Hepatic stellate cell (primary cell): ENCODE data around the gene ZNF92.
"Not testable (repeated sequence)": the region's sequence is repeated elsewhere in the genome, so short reads cannot be mapped to it uniquely, and the experiment has no call there.

Experiments used
- DNase-seq: peaks from one replicate; pipeline ENCODE4 v3.0.0; 2011; ENCODE audit warnings: low spot score

ZNF92 gene

DNA sequence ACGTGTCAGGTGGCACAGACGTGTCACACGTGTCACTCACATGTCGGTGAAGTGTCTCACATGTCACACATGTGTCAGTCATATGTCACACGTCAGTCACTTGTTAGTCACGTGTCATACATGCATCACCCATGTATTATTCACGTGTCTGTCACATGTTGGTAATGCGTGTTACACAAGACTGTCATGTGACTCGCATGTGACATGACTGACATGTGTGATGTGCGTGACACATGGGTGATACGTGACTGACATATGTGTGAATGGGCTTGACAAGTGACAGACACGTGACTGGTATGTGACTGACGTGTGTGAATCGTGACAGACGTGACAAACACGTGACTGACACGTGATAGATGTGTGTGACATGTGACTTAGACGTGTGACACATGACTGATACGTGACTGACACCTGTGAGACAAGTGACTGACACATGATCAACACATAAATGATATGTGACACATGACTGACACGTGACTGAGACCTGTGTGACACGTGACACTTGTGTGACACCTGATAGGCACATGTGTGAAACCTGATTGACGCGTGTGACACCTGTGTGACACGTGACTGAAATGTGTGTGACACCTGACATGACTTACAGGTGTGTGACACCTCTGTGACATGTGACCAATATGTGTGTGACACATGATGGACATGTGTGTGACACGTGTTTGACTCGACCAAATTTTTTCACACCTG is 56.1 kb downstream of the ZNF92 start:
- no peak for DNase-seq

DNA sequence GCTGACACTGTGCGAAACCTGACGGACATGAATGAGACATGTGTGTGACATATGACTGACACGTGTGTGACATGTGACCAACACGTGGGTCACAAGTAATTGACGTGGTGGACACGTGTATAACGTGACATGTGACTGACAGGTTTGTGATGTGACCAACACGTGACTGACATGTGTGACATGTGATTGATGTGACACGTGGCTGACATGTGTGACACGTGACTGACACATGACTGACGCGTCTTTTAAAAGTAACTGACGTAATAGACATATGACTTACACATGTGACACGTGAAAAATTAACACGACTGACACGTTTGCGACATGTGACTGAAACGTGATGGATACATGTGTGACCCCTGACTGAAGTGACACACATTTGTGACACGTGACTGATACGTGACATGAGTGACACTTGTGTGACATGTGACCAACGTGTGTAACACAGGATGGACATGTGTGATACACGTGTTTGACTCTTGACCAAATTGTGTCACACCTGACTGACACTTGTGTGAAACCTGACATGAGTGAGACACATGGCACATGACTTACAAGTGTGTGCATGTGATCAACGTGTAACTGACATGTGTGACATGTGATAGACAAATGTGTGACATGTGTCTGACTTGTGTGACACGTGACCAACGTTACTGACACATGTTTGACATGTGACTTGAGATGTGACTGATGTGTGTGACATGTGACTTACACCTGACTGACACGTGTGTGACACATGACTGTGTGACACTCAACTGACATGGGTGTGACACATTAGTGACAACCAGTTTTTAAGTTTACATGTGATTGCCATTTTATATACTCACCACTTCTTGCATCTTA is 56.9 kb downstream of the ZNF92 start:
- DNase-seq, result no peak

DNA sequence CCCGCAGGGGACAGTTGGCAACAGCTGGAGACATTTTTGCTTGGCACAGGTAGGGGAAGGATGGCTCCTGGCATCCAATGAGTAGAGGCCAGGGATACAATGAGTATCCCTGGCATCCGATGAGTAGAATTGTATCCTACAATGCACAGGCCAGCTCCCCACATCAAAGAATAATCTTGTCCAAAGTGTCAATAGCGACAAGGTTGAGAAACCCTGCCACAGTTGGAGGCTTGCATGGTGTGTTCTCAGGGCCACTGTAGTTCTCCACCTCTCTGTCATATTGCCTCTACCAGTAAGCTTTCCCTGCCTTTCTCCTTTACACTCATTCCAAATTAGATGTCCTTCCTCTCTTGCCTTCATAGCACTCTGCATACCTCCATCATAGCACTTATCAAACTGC is 60.7 kb downstream of the ZNF92 start:
- DNase-seq, result no peak

DNA sequence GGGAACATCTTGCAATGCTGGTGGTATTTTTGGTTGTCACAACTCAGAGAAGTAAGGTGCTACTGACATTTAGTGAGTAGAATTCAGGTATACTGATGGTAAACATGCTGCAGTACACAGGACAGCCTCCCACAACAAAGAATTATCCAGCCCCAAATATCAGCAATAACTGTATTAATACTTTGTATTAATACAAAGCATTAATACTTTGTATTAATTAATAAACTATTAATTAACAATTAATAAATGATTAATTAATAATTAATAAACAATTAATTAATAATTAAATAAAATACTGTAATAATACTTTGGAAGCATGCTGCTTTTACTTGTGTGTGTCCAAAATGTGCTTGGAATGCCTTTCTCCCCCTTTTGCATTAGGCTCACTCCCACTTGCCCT is 62.5 kb downstream of the ZNF92 start:
- DNase-seq, result no peak

DNA sequence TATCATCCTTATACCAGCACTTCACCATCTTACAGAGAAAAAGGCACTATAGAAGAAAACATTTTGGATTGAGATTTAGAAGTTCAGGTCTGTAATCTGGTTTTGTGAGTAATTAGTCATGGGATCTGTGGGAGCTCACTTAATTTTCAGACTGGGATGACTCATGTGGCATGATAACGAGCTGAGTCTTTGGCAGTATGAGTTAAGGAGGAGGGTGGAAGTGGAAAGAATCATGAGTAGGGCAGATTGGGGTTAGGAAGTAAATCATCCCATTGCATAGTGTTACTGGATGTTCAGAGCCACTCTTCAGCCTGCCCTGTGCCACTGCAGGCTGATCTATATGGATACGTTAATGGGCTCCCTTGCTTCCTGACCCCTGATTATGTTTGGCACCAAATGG is 64.9 kb downstream of the ZNF92 start:
- DNase-seq, result peak; percentile 16

DNA sequence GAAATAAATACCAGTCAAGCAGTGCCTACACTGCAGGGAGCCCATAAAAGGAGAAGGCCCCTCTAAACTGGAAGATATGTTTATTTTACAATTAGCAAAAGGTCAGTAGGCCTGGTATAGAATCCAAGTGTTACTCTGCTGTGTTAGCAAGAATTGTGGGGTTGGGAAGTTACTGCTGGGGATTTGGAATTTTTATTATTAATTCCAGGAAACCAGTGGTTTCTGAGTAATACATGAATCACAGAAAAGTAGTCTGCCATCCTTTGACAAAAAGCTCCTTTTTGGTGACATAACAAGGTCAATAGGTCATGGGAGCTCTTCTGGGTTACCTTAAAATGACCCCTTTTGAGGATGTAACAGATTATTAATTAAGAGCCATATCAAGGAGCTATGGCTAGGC is 67.4 kb downstream of the ZNF92 start:
- no peak for DNase-seq

DNA sequence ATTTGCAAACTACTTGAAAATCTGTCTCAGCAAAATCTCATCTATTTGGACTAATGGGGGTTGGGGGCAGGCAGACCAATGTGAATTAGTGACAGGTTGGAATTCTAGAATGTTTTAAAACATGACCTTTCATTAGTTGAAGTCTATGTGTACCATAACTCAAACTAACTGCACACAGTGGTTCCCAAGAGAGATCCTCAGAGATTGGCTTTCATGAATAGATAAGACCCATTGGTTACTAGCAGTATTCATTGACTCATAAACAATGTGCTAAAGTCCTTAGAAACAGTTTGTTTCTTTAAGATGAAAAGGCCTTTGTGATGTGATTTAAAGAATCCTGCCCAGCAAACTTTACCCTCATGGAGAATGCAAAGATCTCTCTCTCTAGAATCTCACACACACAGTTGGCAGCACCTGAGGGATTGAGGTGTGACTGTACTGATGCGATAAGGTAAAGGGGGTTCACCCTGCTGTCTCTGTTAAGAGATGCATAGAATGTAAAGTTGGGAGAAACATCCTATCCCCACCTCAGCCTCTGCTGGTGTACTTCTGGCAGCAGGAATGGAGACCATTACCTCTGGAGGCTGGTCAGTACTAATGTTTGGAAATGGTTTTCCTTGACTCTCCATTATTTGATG is 70.7 kb downstream of the ZNF92 start:
- no peak for DNase-seq

DNA sequence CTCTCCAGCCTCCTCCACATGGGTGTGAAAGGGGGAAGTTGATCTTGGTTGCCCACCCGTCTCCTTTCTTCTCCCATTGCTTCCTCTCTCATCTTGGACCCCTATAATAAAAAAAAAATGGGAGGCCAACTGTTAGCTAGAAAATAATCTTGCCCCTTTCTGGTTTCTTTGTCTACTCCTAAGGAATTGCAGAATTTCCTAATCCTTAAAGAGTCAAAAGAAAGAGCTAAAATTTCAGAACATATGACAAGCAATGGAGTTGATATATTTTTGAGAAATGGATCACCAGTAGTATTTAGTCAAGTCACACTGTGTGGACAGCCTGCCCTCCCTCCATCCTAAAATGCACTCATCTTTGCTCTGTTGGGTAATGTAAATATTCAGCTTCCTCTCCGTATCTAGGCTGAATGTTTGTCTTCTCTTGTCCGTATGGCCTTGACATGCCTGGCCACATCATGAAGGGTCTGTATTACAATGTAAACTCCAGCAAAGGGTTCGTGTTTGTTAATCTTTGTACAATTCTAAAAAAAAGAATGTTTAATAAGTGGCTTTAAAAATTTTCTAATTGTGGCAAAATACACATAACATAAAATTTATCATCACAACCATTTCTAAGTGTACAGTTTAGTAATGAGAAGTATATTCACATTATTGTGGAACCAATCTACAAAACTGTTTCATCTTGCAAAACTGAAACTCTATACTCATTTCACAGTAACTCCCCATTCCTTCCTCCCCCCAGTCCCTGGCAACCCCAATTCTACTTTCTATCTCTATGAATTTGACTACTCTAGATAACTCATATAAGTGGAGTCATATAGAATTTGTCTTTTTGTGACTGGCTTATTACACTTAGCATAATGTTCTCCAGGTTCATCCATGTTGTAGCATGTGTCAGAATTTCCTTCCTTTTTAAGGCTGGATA is 71.5 kb downstream of the ZNF92 start:
- DNase-seq, result no peak

DNA sequence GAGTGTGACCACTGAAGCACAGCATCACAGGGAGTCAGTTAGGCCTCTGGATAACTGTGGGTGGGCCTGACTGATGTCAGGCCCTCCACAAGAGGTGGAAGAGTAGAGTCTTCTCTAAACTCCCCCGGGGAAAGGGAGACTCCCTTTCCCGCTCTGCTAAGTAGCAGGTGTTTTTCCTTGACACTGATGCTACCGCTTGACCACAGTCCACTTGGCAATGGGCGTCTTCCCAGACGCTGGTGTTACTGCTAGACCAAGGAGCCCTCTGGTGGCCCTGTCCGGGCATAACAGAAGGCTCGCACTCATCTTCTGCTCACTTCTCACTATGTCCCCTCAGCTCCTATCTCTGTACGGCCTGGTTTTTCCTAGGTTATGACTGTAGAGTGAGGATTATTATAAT is 73.4 kb downstream of the ZNF92 start:
- not testable (repeated sequence) for DNase-seq

DNA sequence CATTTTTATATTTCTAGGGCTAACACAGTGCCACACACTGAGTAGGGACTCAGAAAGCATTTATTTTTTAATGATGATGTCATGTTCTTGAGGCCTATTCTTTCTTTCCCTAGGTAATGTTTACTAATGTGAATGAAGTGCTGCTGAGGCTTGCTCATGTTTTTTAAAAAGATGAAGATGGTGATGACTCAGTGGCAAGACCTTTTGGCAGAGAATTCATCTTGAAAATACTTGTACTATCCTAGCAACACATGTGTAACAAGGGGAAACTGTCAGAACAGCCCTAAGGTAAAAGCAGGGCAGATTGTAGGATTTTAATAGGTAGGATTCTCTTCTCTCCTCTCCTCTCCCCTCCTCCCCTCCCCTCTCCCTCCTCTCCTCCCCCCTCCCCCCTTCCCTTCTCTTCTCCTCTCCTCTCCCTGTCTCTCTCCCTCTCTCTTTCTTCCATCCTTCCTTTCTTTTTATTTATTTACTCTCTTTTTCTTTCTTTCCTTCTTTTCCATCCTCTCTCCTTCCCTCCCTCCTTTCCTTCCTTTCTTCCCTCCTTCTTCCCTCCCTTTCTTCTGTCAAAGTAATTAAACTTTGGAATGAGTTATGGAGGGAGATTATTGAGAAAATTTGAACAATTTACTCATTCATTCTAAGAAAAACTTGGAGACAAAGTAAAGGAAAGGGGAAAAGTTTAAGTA is 75.3 kb downstream of the ZNF92 start:
- DNase-seq, result no peak

DNA sequence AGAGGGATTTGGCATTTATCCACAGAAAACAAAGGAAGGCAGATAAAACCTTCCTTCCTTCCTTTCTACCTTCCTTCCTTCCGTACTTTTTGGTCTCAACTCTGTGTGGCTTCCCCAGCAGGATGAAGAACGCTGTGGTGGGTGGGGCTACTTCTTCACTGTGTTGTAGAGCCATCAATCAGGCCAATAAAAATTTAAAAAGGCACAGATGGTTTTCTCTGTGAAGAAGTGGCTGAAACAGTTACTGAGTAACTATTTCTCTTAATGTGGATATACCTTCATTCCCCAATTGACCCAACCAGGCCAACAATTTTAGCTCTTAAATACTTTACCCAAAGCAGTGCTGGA is 75.8 kb downstream of the ZNF92 start:
- no peak for DNase-seq
